Natural killer cell treated with Interleukin-12 subunit alpha and Interleukin-12 subunit beta and Interleukin-15 and Interleukin-18, amount 100 ng/mL, for 72 hours (primary cell): ENCODE measurements around the gene C1orf21. TPM values are rescaled to one million over a fixed set of nuclear protein-coding genes. Genes with fewer than 3 reads are reported as not detected.
A peak's percentile ranks its signal among the peaks of the same experiment; 100 is the strongest.

Experiments
- ATAC-seq, 2 donors: fragments of 150-1000 bp; cut with Tn5 transposase in 1 of 2; sonication (Bioruptor Pico), chemical (Tn5 transposase) in 1 of 2; 2 replicates each; pipeline ENCODE4 v1.10.0; 2021
- DNase-seq: peaks from one replicate; pipeline ENCODE4 v3.0.0; 2022; ENCODE audit warnings: low spot score
- H3K27ac Mint-ChIP-seq, 2 donors: 1 replicate in 1 of 2; 2 replicates in 1 of 2; pipeline ENCODE4 v1.8.0; 2022; ENCODE audit warnings: mixed read lengths in 2 of 2, mild to moderate bottlenecking in 1 of 2, moderate library complexity in 1 of 2
- H3K27me3 Mint-ChIP-seq, 2 donors: 1 replicate in 1 of 2; 2 replicates in 1 of 2; pipeline ENCODE4 v1.8.0; 2022; ENCODE audit warnings: mixed read lengths in 2 of 2
- H3K36me3 Mint-ChIP-seq: one replicate; pipeline ENCODE4 v1.8.0; 2022; ENCODE audit warnings: mixed read lengths
- H3K4me1 Mint-ChIP-seq, 2 donors: 1 replicate in 1 of 2; 2 replicates in 1 of 2; pipeline ENCODE4 v1.8.0; 2022; ENCODE audit warnings: low read depth in 2 of 2, mixed read lengths in 2 of 2, mild to moderate bottlenecking in 1 of 2
- H3K4me3 Mint-ChIP-seq: one replicate; pipeline ENCODE4 v1.8.0; 2022; ENCODE audit warnings: mixed read lengths
- H3K9me3 Mint-ChIP-seq: 2 replicates; pipeline ENCODE4 v1.8.0; 2022; ENCODE audit warnings: mixed read lengths
- total RNA-seq, 2 donors: library from RNA; stranded (reverse); gene quantifications; one replicate each; pipeline ENCODE4 v1.2.3, GENCODE V29; 2022

Gene C1orf21
- total RNA-seq, 2 donors from 2014 or later: 18.0 to 28.3 TPM

GRCh38 chr1:184368354-184368753 lies 18.5 kb upstream of the C1orf21 start:
- Mint-ChIP-seq H3K4me1 (no peaks in the 10 kb centered on the region), H3K4me3 (no peak overlapping the region)

GRCh38 chr1:184370850-184371249 lies 16.0 kb upstream of the C1orf21 start:
- ATAC-seq: no peak
- H3K36me3 Mint-ChIP-seq: no peaks in the 10 kb centered on the region
- no peak overlapping the region for H3K27ac Mint-ChIP-seq
- H3K4me3 Mint-ChIP-seq: no peak overlapping the region
- peaks cover 8 to 19% of the 10 kb centered on the region in 2 donors for H3K27me3 Mint-ChIP-seq
- H3K9me3 Mint-ChIP-seq: no peaks in the 10 kb centered on the region
- no peaks in the 10 kb centered on the region for H3K4me1 Mint-ChIP-seq
- DNase-seq: no peak

More at GRCh38 chr1:184368354-184368753, 18.5 kb upstream of the C1orf21 start:
- H3K27me3 Mint-ChIP-seq: peaks cover 10 to 19% of the 10 kb centered on the region in 2 donors
- H3K27ac Mint-ChIP-seq: no peak overlapping the region
- ATAC-seq (no peak), DNase-seq (no peak)
- H3K36me3 Mint-ChIP-seq: no peaks in the 10 kb centered on the region
- no peaks in the 10 kb centered on the region for H3K9me3 Mint-ChIP-seq

- peaks cover 6 to 19% of the 10 kb centered on the region in 2 donors for H3K27me3 Mint-ChIP-seq
- H3K4me3 Mint-ChIP-seq: no peak overlapping the region
- no peak overlapping the region for H3K27ac Mint-ChIP-seq
Observed at GRCh38 chr1:184373155-184373554, 13.7 kb upstream of the C1orf21 start.

GRCh38 chr1:184376369-184376768 lies 10.5 kb upstream of the C1orf21 start:
- H3K4me1 Mint-ChIP-seq: peaks cover 18 to 20% of the 10 kb centered on the region in 2 donors
- H3K27ac Mint-ChIP-seq: no peak overlapping the region
- H3K27me3 Mint-ChIP-seq: peaks cover 3 to 6% of the 10 kb centered on the region in 2 donors
- H3K9me3 Mint-ChIP-seq: no peaks in the 10 kb centered on the region
- ATAC-seq (no peak), DNase-seq (no peak)
- no peaks in the 10 kb centered on the region for H3K36me3 Mint-ChIP-seq
- H3K4me3 Mint-ChIP-seq: no peak overlapping the region

More at GRCh38 chr1:184373155-184373554, 13.7 kb upstream of the C1orf21 start:
- Mint-ChIP-seq H3K36me3 (no peaks in the 10 kb centered on the region), H3K9me3 (no peaks in the 10 kb centered on the region), H3K4me1 (peaks cover 0 to under 1% of the 10 kb centered on the region in 2 donors)
- ATAC-seq: no peak
- no peak for DNase-seq

GRCh38 chr1:184379111-184379752 lies 7.6 kb upstream of the C1orf21 start:
- Mint-ChIP-seq H3K4me1 (peaks cover 21 to 24% of the 10 kb centered on the region in 2 donors), H3K27me3 (no peaks in the 10 kb centered on the region), H3K27ac (no peak overlapping the region), H3K4me3 (no peak overlapping the region), H3K9me3 (no peaks in the 10 kb centered on the region), H3K36me3 (no peaks in the 10 kb centered on the region)
- DNase-seq (no peak), ATAC-seq (no peak)

- H3K27ac Mint-ChIP-seq: peak overlapping the region; percentile 61 to 73
- H3K4me1 Mint-ChIP-seq: peaks cover 23 to 29% of the 10 kb centered on the region in 2 donors
- ATAC-seq (peak; percentile 74 to 77), DNase-seq (no peak)
- H3K9me3 Mint-ChIP-seq: no peaks in the 10 kb centered on the region
- no peaks in the 10 kb centered on the region for H3K27me3 Mint-ChIP-seq
- H3K36me3 Mint-ChIP-seq: no peaks in the 10 kb centered on the region
- peak overlapping the region; percentile 61 for H3K4me3 Mint-ChIP-seq
Observed at GRCh38 chr1:184380468-184380867, 6.4 kb upstream of the C1orf21 start.

GRCh38 chr1:184383772-184384323 lies 3.0 kb upstream of the C1orf21 start:
- no peaks in the 10 kb centered on the region for H3K27me3 Mint-ChIP-seq
- no peak overlapping the region for H3K4me3 Mint-ChIP-seq
- no peak overlapping the region for H3K27ac Mint-ChIP-seq
- DNase-seq (no peak), ATAC-seq (no peak)
- no peaks in the 10 kb centered on the region for H3K36me3 Mint-ChIP-seq
- peaks cover 35 to 41% of the 10 kb centered on the region in 2 donors for H3K4me1 Mint-ChIP-seq
- no peaks in the 10 kb centered on the region for H3K9me3 Mint-ChIP-seq

GRCh38 chr1:184385865-184386311 lies 941 bp upstream of the C1orf21 start:
- H3K9me3 Mint-ChIP-seq: no peaks in the 10 kb centered on the region
- H3K4me3 Mint-ChIP-seq: peak overlapping the region; percentile 93
- peaks cover 37 to 49% of the 10 kb centered on the region in 2 donors for H3K4me1 Mint-ChIP-seq
- peak overlapping the region; percentile 45 to 72 for H3K27ac Mint-ChIP-seq
- no peak for DNase-seq
- no peaks in the 10 kb centered on the region for H3K27me3 Mint-ChIP-seq
- no peaks in the 10 kb centered on the region for H3K36me3 Mint-ChIP-seq
- ATAC-seq: no peak

- Mint-ChIP-seq H3K4me1 (peaks cover 40 to 45% of the 10 kb centered on the region in 2 donors), H3K9me3 (no peaks in the 10 kb centered on the region), H3K36me3 (no peaks in the 10 kb centered on the region), H3K4me3 (peak overlapping the region; percentile 93), H3K27me3 (no peaks in the 10 kb centered on the region), H3K27ac (peak overlapping the region; percentile 78 to 80)
- DNase-seq (no peak), ATAC-seq (peak; percentile 56 to 68)
Observed at GRCh38 chr1:184387069-184387475, 243 bp downstream of the C1orf21 start.

- ATAC-seq: peak; percentile 69 to 70
Observed at GRCh38 chr1:184387476-184388318, 868 bp downstream of the C1orf21 start.

GRCh38 chr1:184388319-184388889 lies 1.6 kb downstream of the C1orf21 start:
- ATAC-seq: peak in 1 of 2 donors; percentile 35
- Mint-ChIP-seq H3K36me3 (no peaks in the 10 kb centered on the region), H3K27me3 (no peaks in the 10 kb centered on the region), H3K4me1 (peaks cover 51% of the 10 kb centered on the region in 2 donors), H3K27ac (peak overlapping the region; percentile 80 to 88), H3K4me3 (peak overlapping the region; percentile 93), H3K9me3 (no peaks in the 10 kb centered on the region)
- no peak for DNase-seq

More at GRCh38 chr1:184387476-184388318, 868 bp downstream of the C1orf21 start:
- Mint-ChIP-seq H3K4me3 (peak overlapping the region; percentile 93), H3K27me3 (no peaks in the 10 kb centered on the region), H3K27ac (peak overlapping the region; percentile 80 to 88), H3K9me3 (no peaks in the 10 kb centered on the region), H3K4me1 (peaks cover 44 to 45% of the 10 kb centered on the region in 2 donors), H3K36me3 (no peaks in the 10 kb centered on the region)
- DNase-seq: peak; percentile 81

- no peaks in the 10 kb centered on the region for H3K27me3 Mint-ChIP-seq
Observed at GRCh38 chr1:184388971-184389370, 2.1 kb downstream of the C1orf21 start.

GRCh38 chr1:184389446-184389845 lies 2.6 kb downstream of the C1orf21 start:
- ATAC-seq (no peak), DNase-seq (no peak)
- H3K36me3 Mint-ChIP-seq: no peaks in the 10 kb centered on the region
- H3K27ac Mint-ChIP-seq: peak overlapping the region; percentile 80 to 88
- H3K9me3 Mint-ChIP-seq: no peaks in the 10 kb centered on the region
- H3K4me3 Mint-ChIP-seq: peak overlapping the region; percentile 93
- H3K27me3 Mint-ChIP-seq: no peaks in the 10 kb centered on the region
- peaks cover 56 to 61% of the 10 kb centered on the region in 2 donors for H3K4me1 Mint-ChIP-seq

More at GRCh38 chr1:184388971-184389370, 2.1 kb downstream of the C1orf21 start:
- ATAC-seq (no peak), DNase-seq (no peak)
- Mint-ChIP-seq H3K36me3 (no peaks in the 10 kb centered on the region), H3K27ac (peak overlapping the region; percentile 80 to 88), H3K4me3 (peak overlapping the region; percentile 93), H3K9me3 (no peaks in the 10 kb centered on the region), H3K4me1 (peaks cover 51 to 56% of the 10 kb centered on the region in 2 donors)
